IPS-11a (cell line): ENCODE results near the gene RSPH1.

ENCODE experiments used
- H3K4me3 ChIP-seq: one replicate; pipeline ENCODE4 v1.5.1; 2013; ENCODE audit warnings: low read depth, low read length, control low read depth

The RSPH1 gene

DNA sequence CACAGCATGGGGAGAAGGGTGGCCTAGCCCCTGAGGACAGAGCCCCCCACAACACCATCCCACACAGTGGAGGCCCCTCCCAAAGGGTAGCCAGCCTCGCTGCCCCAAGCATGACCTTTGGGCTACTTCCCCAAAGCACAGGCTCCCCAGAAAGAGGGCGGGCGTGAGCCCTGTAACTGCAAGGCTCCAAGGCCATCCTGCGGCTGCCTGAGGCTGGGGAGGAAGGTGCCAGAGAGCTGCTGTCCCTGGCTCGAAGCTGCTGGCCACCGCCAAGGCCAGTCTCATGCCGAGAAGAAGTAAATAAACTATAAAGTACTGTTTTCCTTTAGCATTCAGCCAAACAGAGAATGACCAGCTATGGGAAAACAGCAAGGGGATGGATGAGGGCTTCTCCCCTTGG, 64.8 kb downstream of the RSPH1 start:
- H3K4me3 ChIP-seq = no peak overlapping the region

DNA sequence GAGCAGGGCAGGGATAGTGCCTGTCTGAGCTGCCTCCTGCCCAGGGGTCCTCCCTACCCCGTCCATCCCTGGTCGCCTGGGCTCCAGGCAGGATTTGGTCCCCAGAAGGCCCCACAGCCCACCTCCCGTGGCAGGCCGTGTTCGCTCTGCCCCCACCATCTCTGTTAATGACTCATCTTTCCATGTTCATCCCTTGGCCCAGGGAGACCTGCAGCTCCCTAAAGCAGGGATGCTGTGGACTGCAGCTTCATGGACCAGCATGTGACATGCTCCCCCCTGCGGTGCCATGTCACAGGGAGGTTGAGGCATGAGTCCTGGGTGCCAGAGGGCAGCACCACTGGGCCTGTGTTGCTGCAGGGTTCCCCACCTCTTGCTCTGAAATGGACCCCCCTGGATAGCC, 65.5 kb downstream of the RSPH1 start:
- no peak overlapping the region for H3K4me3 ChIP-seq

DNA sequence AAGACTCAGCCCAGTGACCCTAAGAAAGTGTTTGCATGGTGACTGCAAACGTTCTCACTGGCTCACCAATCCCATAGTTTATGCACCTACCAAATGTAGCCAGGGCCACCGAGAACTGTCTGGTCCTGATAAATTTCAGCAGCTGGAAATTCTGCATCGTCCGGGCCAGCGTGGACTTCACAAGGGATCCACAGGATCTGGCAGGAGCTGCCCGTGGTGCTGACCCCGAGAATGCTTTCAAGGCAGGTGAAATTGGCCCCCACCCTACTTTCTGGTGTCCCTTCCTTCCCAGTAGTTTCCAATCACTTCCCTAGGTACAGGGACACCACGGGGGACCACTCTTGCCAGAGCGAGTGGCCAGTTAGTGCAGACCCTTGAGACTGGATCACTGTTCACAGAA, 66.2 kb downstream of the RSPH1 start:
- H3K4me3 ChIP-seq = no peak overlapping the region

DNA sequence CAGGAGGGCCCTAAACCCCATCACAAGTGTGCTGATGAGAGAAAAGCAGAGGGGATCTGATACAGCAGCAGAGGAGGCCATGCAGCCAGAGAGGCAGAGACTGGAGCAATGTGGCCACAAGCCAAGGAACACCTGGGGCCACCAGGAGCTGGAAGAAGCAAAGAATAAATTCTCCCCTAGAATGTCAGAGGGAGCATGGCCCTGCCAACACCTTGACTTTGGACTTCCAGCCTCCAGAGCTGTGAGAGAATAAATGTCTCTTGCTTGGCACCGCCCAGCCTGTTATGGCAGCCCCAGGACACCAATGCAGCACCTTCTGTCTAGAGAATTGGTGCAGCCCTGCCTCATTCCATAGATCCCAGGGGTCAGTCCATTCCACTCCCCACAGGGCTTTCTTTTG, 67.0 kb downstream of the RSPH1 start:
- H3K4me3 ChIP-seq = no peak overlapping the region

DNA sequence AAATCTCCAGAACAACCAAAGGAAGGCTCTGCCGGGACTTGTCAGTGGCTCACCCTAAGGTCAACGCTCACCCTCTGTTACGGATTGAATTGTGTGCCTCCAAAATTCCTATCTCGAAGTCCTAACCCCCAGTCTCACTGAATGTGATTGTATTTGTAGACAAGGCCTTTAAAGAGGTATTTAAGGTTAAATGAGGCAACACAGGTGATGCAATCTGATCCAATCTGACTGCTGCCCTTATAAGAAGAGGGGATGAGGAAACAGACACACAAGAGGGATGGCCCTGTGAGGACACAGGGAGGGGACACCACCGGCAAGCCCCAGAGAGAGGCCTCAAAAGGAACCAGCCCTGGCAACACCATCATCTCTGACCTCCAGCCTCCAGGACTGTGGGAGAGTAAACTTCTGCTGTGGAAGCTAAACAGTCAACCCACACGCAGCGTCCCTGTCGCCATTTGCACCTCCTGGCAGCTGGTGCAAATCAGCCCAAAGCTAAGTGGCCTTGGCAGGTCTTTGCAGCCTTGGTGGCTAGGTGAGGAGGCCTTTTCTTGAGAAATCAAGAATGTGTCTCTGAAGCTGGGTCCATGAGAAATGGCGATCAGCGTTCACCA, 68.1 kb downstream of the RSPH1 start:
- H3K4me3 ChIP-seq = no peak overlapping the region

DNA sequence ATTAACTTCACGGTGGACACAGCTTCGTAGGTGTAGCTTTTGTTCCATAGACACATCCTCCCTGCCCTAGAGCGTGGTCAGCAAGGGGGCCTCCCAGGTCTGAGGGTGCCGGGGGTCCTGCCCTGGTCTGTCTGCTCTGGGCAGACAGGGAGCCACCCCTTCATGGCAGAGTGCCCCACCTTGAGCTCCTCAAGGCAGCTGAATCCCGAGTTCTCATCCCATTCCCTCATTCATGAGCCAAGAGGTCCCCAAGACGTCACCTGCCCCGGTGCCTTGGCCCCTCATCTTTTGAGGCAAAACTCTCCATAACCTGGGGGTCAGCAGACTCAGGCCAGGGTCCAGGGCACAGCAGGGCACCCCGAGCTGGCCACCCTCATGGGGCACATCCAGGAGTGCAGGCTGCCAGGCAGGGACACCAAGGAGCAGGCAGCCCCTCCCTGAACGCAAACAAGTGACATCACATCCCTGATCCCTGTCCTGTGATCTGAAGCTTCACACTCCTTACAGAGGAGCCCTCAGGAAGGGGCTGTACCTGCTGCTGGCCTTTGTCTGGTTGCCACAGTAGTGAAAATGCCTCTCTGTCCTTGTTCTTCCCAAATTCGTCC, 69.0 kb downstream of the RSPH1 start:
- no peak overlapping the region for H3K4me3 ChIP-seq

DNA sequence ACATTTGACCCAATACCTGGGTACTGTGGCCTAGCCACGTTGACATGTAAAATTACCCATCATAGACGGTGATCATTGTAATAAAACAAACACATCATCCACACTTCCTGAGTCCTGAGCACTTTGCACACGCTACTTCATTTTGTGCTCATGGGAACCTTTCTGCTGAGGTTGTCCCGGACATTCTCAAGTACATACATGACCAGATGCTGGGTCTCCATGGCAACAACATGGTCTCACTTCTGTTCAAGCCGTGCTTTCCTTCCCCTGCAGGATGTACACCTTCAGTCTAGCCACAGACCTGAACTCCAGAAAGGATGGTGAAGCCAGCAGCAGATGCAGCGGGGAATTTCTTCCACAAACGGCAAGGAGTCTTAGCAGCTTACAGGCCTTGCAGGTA, 69.6 kb downstream of the RSPH1 start:
- no peak overlapping the region for H3K4me3 ChIP-seq

DNA sequence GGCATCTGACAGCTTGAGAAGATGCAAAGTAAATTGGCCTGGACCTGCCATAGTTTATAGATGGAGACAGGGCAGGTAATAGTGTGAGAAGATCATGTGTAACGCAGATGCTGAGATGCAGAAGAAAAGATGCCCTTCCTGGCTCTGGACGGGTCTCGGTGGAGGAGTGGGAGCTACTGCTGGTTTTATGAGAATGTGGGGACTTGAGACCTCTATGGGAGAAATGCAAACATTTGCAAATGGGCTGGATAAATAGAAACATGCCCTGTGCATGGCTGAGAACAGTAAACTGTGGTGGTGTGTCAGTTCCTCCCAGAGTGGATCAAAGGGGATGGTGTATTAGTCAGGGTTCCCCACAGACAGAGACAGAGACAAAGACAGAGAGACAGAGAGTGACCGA, 70.4 kb downstream of the RSPH1 start:
- no peak overlapping the region for H3K4me3 ChIP-seq

DNA sequence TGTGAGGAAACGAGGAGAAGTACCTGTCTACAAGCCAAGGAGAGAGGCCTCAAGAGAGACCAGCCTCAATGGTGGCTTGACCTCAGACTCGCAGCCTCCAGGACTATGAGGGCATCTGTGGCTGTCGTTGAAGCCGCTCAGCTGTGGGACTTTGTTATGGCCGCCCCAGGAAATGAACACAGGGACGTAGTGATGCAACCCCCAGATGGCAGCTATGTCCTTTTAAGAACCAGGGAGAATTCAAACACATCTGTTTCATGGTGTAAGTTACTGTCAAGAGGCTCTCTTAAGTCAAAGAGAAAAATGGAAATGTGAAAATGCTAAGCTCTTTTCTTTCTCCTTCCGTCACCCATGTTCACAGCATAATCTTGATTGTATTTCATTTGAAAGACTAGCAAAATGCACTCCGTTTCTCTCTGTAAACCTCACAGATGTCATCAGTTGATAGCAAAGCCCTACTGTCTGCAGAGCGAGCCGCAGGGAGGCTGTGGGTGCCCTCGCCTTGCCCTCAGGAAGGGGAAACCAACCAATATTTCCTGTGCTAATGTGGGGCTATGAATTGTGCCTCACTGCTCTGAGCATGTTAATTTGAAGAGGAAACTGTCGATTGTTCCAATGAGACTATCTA, 71.0 kb downstream of the RSPH1 start:
- H3K4me3 ChIP-seq = no peak overlapping the region

DNA sequence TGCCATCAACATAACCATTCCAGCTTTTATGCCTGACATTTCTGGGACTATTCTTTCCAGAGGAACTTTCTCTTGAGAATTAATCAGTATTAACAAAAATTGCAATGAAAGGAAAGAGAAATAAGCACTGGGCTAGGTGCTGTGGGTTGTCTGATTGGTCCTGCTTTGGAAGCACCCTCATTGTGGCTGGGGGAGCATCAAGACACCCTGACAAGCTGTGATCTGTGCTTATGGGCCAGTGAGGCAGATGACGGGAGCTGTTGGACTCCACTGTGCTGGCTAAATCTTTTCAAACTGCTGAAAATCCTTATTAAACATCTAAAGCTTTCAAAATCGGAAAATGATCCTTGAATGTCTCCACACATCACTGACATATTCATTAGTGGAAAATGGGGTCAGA, 72.3 kb downstream of the RSPH1 start:
- H3K4me3 ChIP-seq = no peak overlapping the region

DNA sequence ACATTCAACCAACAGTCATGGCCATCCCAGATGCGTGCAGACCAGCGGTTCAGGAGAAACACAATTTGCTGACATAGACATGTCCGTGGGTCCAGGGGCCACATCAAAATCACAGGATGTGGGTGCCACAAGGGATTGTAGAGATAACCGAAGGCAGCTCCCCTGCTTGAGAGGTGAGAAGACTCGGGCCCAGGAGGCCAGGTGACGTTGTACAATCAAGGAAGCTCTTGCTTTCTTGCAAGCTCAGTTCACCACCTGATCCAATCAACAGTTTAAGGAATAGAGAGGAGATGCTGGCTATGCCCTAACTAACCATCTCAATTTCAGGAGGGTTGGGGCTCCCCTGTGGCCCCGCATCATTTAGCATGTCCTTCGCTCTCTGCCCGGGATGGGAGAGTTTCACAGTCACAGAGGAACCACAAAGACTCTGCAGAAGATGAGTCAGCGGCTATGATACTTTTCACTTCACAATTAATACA, 72.8 kb downstream of the RSPH1 start:
- H3K4me3 ChIP-seq = no peak overlapping the region
